HG02623 (cell line): ENCODE results near the gene PFDN2.
A peak's percentile ranks its signal among the peaks of the same experiment; 100 is the strongest.
"Not testable (repeated sequence)": the region's sequence is repeated elsewhere in the genome, so short reads cannot be mapped to it uniquely, and the experiment has no call there.

Source experiments
- ATAC-seq: cut with Tn5 transposase; IDR thresholded peaks from one replicate; pipeline ENCODE4 v1.9.1; 2021; ENCODE audit warnings: moderate library complexity; ENCODE audit not compliant: unreplicated experiment

PFDN2 gene

DNA sequence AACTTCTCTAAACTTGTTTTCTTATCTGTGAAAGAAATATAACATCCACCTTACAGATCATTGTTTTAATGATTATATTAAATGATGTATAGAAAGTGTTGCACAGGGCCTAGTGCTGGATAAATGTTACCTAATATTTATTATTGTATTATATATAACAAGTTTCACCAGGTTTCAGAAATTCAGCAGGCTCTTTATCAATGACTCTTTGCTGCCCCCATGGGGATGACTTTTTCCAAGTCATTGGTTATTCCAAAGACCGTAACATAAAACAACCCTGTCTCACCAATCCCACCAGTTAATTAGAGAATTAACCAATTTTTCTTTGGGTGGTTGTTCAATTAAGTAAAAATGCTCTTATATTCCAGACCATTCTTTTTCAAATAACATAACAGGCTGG is 21.9 kb upstream of the PFDN2 start:
- no peak for ATAC-seq

DNA sequence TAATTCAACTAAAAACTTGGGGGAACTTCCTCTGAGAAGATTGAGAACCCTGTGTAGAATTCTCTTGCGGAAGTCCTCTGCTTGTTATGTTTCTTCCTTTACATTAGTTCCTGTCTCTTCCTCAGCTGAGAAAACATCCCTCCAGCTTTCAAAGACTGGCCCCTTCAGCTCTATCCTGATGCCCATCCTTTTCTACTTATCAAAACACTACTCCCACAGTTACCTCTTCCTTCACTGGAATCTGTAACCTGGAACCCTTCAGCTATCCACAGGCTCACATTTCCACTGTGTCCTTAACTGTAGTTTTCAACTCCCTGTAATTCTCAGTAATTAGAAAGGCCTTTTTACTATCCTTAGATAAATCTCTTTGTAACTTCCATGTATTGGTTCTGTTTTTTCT is 20.6 kb upstream of the PFDN2 start:
- ATAC-seq, result no peak

GRCh38 chr1:161137881-161138280 is 20.0 kb upstream of the PFDN2 start:
- ATAC-seq, result no peak

DNA sequence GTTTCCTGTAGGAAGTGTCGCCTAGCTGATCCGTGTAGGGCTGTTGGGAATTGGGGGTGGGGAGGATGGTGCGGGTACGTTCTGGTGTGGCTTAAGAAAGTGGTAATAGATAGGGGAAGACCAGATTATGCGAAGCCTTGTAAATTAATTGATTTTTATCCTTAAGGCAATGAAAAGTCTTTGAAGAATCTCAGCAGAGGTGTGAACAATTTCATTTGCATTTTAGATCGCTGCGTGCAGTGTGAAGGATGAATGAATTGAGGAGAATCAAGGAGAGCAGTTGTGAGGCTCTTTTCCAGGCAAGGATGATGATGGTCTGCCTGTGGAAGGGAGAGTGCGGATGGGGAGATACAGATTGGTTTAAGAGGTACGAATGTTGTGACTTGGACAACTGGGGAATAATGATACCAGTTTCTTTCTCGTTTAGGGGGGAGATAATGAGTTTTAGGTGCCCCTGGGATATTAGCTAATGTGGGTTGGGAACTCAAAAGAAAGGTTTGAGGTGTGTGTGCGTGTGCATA is 15.4 kb upstream of the PFDN2 start:
- ATAC-seq, result no peak

DNA sequence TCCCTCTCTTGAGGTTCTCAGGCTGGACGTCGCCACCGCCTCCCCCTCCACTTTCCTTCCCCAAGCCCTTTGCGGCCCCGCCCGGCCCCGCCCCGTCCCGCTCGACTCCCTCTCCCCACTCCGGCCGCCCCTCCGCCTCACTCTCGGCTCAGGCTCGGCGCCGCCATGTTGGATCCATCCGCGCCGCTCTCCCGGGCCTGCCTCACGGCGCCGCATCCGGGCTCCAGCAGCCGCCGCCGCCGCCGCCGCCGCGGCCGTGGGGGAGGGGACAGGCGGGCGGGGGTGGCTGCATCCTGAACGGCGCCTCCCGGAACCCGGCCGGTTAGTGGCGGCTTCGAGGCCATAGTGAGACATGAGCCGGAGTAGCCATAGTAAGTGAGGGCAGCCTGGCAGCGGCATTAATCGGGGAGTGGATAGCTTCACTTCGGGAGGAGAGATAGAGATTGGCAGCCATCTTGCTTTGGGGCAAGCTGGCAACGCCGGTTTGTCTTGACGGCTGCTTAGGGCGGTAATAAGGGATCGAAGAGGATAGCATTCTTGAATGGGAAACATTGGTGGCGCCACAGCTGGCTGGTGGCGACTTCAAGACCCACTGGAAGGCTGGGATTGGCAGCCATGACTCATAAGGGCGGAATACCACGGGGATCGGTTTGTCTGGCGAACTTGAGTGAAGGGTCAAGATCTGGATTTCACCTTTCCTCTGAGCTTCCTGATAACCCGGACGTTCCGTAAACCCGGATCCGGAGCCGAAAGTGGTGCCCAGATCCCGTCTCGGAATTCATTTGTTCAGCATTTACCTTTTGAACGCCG is 14.8 kb upstream of the PFDN2 start, which contains the start of gene DEDD:
TSS of gene DEDD (minus strand) at position 258 of the 810 bp plus-strand sequence. CDS start 8,205 bp downstream, outside the sequence.
- peak; percentile 95 for ATAC-seq

DNA sequence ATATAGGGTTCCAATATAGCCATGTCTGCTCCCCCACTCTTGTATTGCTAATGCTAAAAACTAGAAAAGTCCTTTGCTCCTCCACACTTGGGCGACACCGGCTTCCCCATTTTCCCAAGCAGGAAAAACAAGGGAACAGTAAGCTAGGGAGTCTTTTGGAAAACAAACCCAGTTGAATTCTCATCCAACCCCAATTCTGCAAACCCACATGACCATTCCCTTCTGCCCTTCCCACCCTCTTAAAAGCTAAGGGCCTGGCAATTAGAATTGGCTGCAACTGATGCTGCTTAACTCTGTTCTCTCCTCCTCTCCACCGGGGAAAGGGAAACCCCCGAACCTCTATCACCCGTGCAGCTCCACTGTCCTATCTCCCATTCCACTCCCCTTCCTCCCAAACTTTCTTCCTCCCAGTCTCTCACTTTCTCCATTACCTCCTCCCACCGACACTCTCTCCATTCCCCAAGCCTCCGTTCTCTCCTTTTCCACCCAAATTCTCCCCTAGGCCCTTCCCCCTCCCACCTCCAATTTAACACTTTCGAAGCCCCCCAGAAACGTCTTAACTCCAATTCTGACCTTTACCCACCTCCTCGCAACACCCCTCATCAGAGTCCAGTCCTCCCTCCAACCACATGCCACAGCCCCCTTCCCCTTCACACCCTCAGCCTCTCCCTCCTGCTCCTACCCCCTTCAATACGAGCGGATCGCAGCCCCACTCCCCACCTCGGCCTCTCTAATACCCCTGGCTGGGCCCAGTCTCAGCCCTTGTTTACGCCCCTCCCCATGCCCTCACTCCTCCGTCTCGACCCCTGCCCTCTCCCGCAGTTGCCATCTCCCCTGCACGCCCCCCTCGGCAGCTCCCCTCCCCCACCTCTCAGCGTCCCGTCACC is 13.9 kb upstream of the PFDN2 start:
- ATAC-seq, result no peak

GRCh38 chr1:161130266-161130665 is 12.4 kb upstream of the PFDN2 start:
- ATAC-seq, result no peak

DNA sequence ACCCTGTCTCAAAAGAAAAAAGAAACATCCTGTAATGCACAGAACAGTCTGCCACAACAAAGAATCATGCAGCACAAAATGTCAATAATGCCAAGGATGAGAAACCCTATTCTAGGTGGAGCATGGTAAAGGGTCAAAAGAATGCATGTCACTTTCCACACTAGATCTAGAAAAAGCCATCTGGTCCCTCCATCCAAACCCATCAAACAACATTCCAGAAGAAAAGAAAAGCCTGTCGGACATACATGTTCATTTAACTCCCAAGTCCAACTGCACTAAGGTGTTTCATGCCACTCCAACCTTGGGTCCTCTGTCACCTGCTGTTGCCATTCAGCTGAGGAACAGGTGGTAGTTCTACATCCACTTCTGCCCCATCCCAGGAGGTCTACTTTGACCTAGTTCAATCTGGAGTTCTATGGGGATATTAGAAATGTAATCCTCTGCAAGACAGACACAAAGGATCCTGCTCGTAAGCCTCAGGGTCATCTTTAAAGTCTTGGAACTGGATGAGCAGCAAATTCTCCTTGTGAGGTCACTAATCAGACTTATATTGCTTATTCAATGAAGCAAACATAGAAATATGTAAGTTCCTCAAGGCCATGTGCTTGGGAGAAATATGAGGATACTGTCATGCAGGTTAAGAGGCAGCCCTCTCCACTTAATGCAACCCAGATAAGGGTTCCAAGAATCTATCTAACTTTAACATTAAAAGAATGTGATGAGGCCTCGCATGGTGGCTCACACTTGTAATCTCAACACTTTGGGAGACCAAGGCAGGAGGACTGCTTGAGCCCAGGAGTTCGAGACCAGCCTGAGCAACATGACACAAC is 11.0 kb upstream of the PFDN2 start:
- no peak for ATAC-seq

DNA sequence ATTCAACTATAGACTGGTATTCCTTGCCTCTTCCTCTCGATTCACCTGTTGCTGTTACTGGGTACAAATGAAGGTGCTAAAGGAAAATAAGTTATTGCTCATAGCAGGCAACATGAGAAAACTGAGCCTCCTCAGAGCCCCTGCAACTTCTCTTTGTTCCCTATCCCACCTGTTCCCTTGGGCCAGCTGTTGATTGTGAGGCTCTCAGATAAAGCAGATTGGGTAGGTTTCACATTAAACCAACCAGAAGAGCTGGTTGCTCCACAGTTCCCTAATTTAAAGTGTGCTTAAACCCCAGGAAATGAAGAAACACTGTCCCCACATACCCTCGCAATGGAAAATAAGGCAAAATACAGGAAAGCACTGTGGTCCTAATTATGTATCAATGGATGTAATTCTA is 9.8 kb upstream of the PFDN2 start:
- ATAC-seq, result no peak

DNA sequence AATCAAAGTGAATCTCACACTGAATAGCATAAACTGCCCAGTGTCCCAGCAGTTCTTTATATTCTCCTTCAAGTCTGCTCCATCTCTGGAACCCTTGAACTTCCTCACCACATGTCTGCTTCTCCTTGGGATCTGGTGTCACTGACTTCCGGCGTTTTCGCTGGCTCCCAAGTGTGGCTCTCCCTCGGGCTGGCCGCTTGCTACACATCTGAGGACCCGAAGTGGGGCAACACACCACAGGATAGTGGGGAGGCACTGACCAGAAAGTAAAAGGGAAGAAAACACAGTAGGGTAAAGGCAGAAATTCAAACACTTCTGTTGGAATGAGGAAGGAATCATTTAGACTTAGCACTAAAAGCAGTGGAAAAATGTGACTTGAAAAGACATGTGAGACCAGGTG is 5.1 kb upstream of the PFDN2 start:
- no peak for ATAC-seq

GRCh38 chr1:161121834-161122233 is 4.0 kb upstream of the PFDN2 start:
- no peak for ATAC-seq

DNA sequence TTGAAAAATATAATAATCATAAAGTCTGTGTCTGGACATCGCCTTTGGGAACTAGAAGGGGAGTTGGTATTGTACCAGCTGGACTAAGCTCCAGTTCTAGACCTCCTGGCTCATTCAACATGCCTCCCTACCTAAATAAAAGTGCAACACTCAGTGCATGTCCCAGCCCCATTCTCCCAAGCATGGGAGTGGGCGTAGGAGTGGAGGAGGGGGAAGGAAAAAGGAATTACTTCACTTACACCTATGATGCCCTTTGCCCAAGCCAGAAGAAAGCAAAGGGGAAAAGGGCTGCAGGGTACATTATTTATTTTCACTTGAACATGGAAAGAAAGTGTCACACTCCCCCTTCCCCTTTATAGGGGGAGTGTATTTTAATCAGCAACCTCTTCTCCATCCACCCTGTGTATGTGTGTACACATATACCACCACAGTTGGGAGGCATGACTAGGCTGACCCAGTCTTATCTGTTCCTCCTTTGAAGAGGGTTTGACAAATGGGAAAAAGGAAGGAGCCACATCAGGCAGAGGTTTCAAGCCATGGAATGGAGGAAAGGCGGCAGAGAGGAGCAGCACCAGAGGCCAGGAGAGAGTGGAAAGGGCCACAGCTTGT is 3.3 kb upstream of the PFDN2 start:
- no peak for ATAC-seq

- peak; percentile 41 for ATAC-seq
These were observed 1.5 kb upstream of the PFDN2 start for GRCh38 chr1:161119092-161119903.

DNA sequence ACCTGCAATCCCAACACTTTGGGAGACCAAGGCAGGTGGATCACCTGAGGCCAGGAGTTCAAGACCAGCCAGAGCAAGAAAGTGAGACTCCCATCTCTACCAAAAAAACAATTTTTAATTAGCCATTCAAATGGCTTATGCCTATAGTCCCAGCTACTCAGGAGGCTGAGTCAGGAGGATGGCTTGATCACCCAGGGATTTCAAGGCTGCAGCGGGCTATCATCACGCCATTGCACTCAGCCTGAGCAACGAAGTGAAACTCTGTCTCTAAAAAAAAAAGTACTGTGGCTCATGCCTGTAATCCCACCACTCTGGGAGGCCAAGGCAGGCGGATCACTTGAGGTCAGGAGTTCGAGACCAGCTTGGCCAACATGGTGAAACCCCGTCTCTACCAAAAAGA is 1.9 kb downstream of the PFDN2 start:
- not testable (repeated sequence) for ATAC-seq

GRCh38 chr1:161115132-161115711 is 2.6 kb downstream of the PFDN2 start:
- ATAC-seq, result no peak

- ATAC-seq, result no peak
These were observed 3.3 kb downstream of the PFDN2 start for GRCh38 chr1:161114556-161114955.

- ATAC-seq, result no peak
These were observed 3.9 kb downstream of the PFDN2 start for GRCh38 chr1:161113915-161114314.

DNA sequence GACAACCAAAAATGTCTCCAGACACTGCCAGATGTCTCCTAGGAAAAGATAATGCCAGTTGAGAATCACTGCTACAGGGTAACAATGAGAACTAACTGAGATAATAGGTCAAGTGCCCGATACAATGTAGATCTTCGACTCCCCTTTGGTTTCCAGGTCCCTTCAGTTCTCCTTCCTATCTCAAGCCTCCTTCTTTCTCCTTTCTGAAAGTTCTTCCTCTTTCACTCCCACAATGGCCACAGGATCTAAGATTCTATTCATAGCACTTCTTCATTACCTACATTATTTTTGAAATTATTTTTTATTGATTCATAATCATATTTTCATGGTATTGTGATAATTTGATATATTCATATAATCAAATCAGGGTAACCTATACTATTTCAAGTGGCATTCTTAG is 6.3 kb downstream of the PFDN2 start:
- ATAC-seq, result no peak

GRCh38 chr1:161111117-161111516 is 6.7 kb downstream of the PFDN2 start:
- ATAC-seq, result no peak
